Amniotic stem cell (primary cell): ENCODE data around the gene NXPH4.

Experiments used
- DNase-seq: peaks from one replicate; lab custom pipeline; 2025; lab: John Stamatoyannopoulos, UW

The NXPH4 gene

GRCh38 chr12:57232156-57232756 is 15.7 kb downstream of the NXPH4 start:
- no peak for DNase-seq

- DNase-seq = no peak
Observed at GRCh38 chr12:57233357-57234232, 17.0 kb downstream of the NXPH4 start.

- DNase-seq = no peak
Observed at GRCh38 chr12:57234233-57234570, 17.6 kb downstream of the NXPH4 start.

- no peak for DNase-seq
Observed at GRCh38 chr12:57234571-57235016, 18.0 kb downstream of the NXPH4 start.

- DNase-seq = no peak
Observed at GRCh38 chr12:57235017-57235727, 18.6 kb downstream of the NXPH4 start.

- no peak for DNase-seq
Observed at GRCh38 chr12:57235728-57236131, 19.1 kb downstream of the NXPH4 start.

GRCh38 chr12:57236201-57236924 is 19.8 kb downstream of the NXPH4 start:
- no peak for DNase-seq

- DNase-seq = no peak
Observed at GRCh38 chr12:57236925-57237595, 20.5 kb downstream of the NXPH4 start.

GRCh38 chr12:57237596-57237931 is 21.0 kb downstream of the NXPH4 start:
- DNase-seq = no peak

- DNase-seq = no peak
Observed at GRCh38 chr12:57237932-57238853, 21.6 kb downstream of the NXPH4 start.

- DNase-seq = peak; percentile 48
Observed at GRCh38 chr12:57238854-57239554, 22.4 kb downstream of the NXPH4 start.

- no peak for DNase-seq
Observed at GRCh38 chr12:57239587-57240065, 23.0 kb downstream of the NXPH4 start.

GRCh38 chr12:57240066-57240921 is 23.7 kb downstream of the NXPH4 start:
- peak; percentile 44 for DNase-seq

GRCh38 chr12:57240926-57241401 is 24.4 kb downstream of the NXPH4 start:
- no peak for DNase-seq

- DNase-seq = no peak
Observed at GRCh38 chr12:57241402-57242310, 25.1 kb downstream of the NXPH4 start.

- no peak for DNase-seq
Observed at GRCh38 chr12:57242329-57242690, 25.7 kb downstream of the NXPH4 start.

- no peak for DNase-seq
Observed at GRCh38 chr12:57242691-57243454, 26.3 kb downstream of the NXPH4 start.
